ENCODE results near the gene JARID2. TPM values are rescaled to one million over a fixed set of nuclear protein-coding genes. Genes with fewer than 3 reads are reported as not detected.

The JARID2 gene
- total RNA-seq, 2 experiments from 2014 or later = 19.0 to 19.5 TPM

GRCh38 chr6:15456422-15456821 lies 210.6 kb downstream of the JARID2 start:
- no peak overlapping the region for H3K4me2 ChIP-seq (ENCODE audit: low read length)
- H3K36me3 ChIP-seq (ENCODE audit: insufficient read depth, low read length) = peaks cover 7% of the 10 kb centered on the region; the same call in 1 of the 2 replicates
- BruUV-seq (replicated peaks) = no TSS peak
- ChIA-PET CTCF (ENCODE audit: unreplicated experiment) (no interaction called here), POLR2A (interaction anchor here (0.6 to 0.7 kb wide), 5 partner anchors 151 to 1951 kb away, joined by 3 to 10 read pairs (median 4); no protein-coding TSS in a partner anchor)
- intact Hi-C loops (cut with micrococcal nuclease; ENCODE audit: unreplicated experiment) = no loop called here
- peaks cover 12% of the 10 kb centered on the region for H3K4me1 ChIP-seq (ENCODE audit: insufficient read depth, low read length, poor library complexity, severe bottlenecking)
- H2AFZ ChIP-seq (ENCODE audit: low read length) = no peak overlapping the region
- no peak overlapping the region for H3K4me3 ChIP-seq (ENCODE audit: low read depth, low read length, poor library complexity, severe bottlenecking)
- H3K9me2 ChIP-seq (ENCODE audit: insufficient read depth, low read length) = no peaks in the 10 kb centered on the region
- no peaks in the 10 kb centered on the region for H3K79me2 ChIP-seq (ENCODE audit: insufficient read depth, low read depth, low read length)
- 0 out of 2 replicates have a peak, but pooled peaks cover 4% of the 10 kb centered on the region for H4K20me1 ChIP-seq (ENCODE audit: insufficient read depth, low read length)
- TF ChIP-seq CTCF (conservative IDR thresholded peaks at IDR 0.05; ENCODE audit: low read length) (no peak), EZH2phosphoT487 (IDR thresholded peaks at IDR 0.05; ENCODE audit: borderline replicate concordance, low read depth, low read length) (no peak)
- no peaks in the 10 kb centered on the region for H3K9me3 ChIP-seq (ENCODE audit: low read length)
- H3K27ac ChIP-seq (ENCODE audit: low read depth, low read length, poor library complexity, severe bottlenecking) = no peak overlapping the region
- no peak for DNase-seq (ENCODE audit: low spot score)

GRCh38 chr6:15457121-15457650 lies 211.3 kb downstream of the JARID2 start:
- POLR2A ChIA-PET = interaction anchor here (0.7 kb wide), 2 partner anchors 170 to 357 kb away, joined by 5 to 6 read pairs; no protein-coding TSS in a partner anchor
- Histone ChIP-seq H3K9me2 (ENCODE audit: insufficient read depth, low read length) (no peaks in the 10 kb centered on the region), H3K79me2 (ENCODE audit: insufficient read depth, low read depth, low read length) (no peaks in the 10 kb centered on the region), H3K9me3 (ENCODE audit: low read length) (no peaks in the 10 kb centered on the region), H3K27ac (ENCODE audit: low read depth, low read length, poor library complexity, severe bottlenecking) (no peak overlapping the region), H3K4me2 (ENCODE audit: low read length) (no peak overlapping the region), H2AFZ (ENCODE audit: low read length) (no peak overlapping the region), H3K36me3 (ENCODE audit: insufficient read depth, low read length) (peaks cover 7% of the 10 kb centered on the region; the same call in 1 of the 2 replicates), H4K20me1 (ENCODE audit: insufficient read depth, low read length) (0 out of 2 replicates have a peak, but pooled peaks cover 4% of the 10 kb centered on the region), H3K4me1 (ENCODE audit: insufficient read depth, low read length, poor library complexity, severe bottlenecking) (peaks cover 6% of the 10 kb centered on the region), H3K4me3 (ENCODE audit: low read depth, low read length, poor library complexity, severe bottlenecking) (no peak overlapping the region)
- no peak for TF ChIP-seq EZH2phosphoT487 (IDR thresholded peaks at IDR 0.05; ENCODE audit: borderline replicate concordance, low read depth, low read length)
- TF ChIP-seq CTCF (conservative IDR thresholded peaks at IDR 0.05; ENCODE audit: low read length) = no peak
- CTCF ChIA-PET (ENCODE audit: unreplicated experiment) = no interaction called here
- BruUV-seq (replicated peaks) = no TSS peak
- DNase-seq (ENCODE audit: low spot score) = no peak
- intact Hi-C loops (cut with micrococcal nuclease; ENCODE audit: unreplicated experiment) = no loop called here

GRCh38 chr6:15458021-15458459 lies 212.2 kb downstream of the JARID2 start:
- TF ChIP-seq CTCF (conservative IDR thresholded peaks at IDR 0.05; ENCODE audit: low read length) (no peak), EZH2phosphoT487 (IDR thresholded peaks at IDR 0.05; ENCODE audit: borderline replicate concordance, low read depth, low read length) (no peak)
- no peak overlapping the region for H3K4me3 ChIP-seq (ENCODE audit: low read depth, low read length, poor library complexity, severe bottlenecking)
- H3K27ac ChIP-seq (ENCODE audit: low read depth, low read length, poor library complexity, severe bottlenecking) = no peak overlapping the region
- no peaks in the 10 kb centered on the region for H3K9me2 ChIP-seq (ENCODE audit: insufficient read depth, low read length)
- H3K36me3 ChIP-seq (ENCODE audit: insufficient read depth, low read length) = peaks cover 4% of the 10 kb centered on the region; the same call in 1 of the 2 replicates
- H3K4me2 ChIP-seq (ENCODE audit: low read length) = no peak overlapping the region
- no peaks in the 10 kb centered on the region for H3K4me1 ChIP-seq (ENCODE audit: insufficient read depth, low read length, poor library complexity, severe bottlenecking)
- no peak for DNase-seq (ENCODE audit: low spot score)
- H4K20me1 ChIP-seq (ENCODE audit: insufficient read depth, low read length) = 0 out of 2 replicates have a peak, but pooled peaks cover 4% of the 10 kb centered on the region
- BruUV-seq (replicated peaks) = no TSS peak
- ChIA-PET POLR2A (no interaction called here), CTCF (ENCODE audit: unreplicated experiment) (no interaction called here)
- H2AFZ ChIP-seq (ENCODE audit: low read length) = no peak overlapping the region
- intact Hi-C loops (cut with micrococcal nuclease; ENCODE audit: unreplicated experiment) = no loop called here
- no peaks in the 10 kb centered on the region for H3K79me2 ChIP-seq (ENCODE audit: insufficient read depth, low read depth, low read length)
- no peaks in the 10 kb centered on the region for H3K9me3 ChIP-seq (ENCODE audit: low read length)
